ENCODE measurements around the gene TMPO. TPM values are rescaled to one million over a fixed set of nuclear protein-coding genes. Genes with fewer than 3 reads are reported as not detected.
"Not testable (repeated sequence)": the region's sequence is repeated elsewhere in the genome, so short reads cannot be mapped to it uniquely, and the experiment has no call there.

Gene TMPO
- total RNA-seq, 1 experiment from 2014 or later = 202 TPM

GRCh38 chr12:98575013-98575412 is 59.6 kb downstream of the TMPO start:
- Histone ChIP-seq H2AFZ (ENCODE audit: low read length) (no peak overlapping the region), H2BK15ac (ENCODE audit: low read depth, low read length) (no peak overlapping the region), H3K56ac (ENCODE audit: insufficient read length, low read depth, low read length) (no peak overlapping the region), H2BK12ac (ENCODE audit: insufficient read length, low read depth, low read length) (no peak overlapping the region), H2BK120ac (ENCODE audit: low read depth, low read length, poor library complexity, severe bottlenecking) (no peak overlapping the region), H3T11ph (ENCODE audit: low read length) (no peak overlapping the region), H3K14ac (ENCODE audit: insufficient read depth, low read length) (no peak overlapping the region), H3K27me3 (ENCODE audit: insufficient read depth, low read length) (no peaks in the 10 kb centered on the region), H4K91ac (ENCODE audit: insufficient read length, low read depth, low read length) (no peak overlapping the region), H3K4me2 (ENCODE audit: insufficient read depth, insufficient read length, low read length) (no peak overlapping the region), H3K27ac (ENCODE audit: insufficient read length, low read depth, low read length) (no peak overlapping the region), H2BK5ac (ENCODE audit: insufficient read length, low read length) (no peak overlapping the region), H3K79me2 (ENCODE audit: insufficient read depth, low read length) (no peaks in the 10 kb centered on the region), H4K20me1 (ENCODE audit: control insufficient read depth, insufficient read depth, insufficient read length) (no peaks in the 10 kb centered on the region), H3K4ac (ENCODE audit: low read depth, low read length) (no peak overlapping the region), H2BK20ac (ENCODE audit: low read depth, low read length, poor library complexity, severe bottlenecking) (no peak overlapping the region), H3K23me2 (ENCODE audit: insufficient read length, low read depth, low read length, poor library complexity, severe bottlenecking) (no peaks in the 10 kb centered on the region), H4K5ac (ENCODE audit: insufficient read length, low read depth, low read length) (no peak overlapping the region), H2AK5ac (ENCODE audit: insufficient read length, low read length) (no peak overlapping the region), H3K9ac (ENCODE audit: extremely low read depth, insufficient read length, low read length) (no peak overlapping the region), H3K4me1 (ENCODE audit: insufficient read depth, low read length) (no peaks in the 10 kb centered on the region), H4K8ac (replicated peaks; ENCODE audit: insufficient read length, low read depth, low read length) (no peak overlapping the region), H3K18ac (ENCODE audit: insufficient read length, low read depth, low read length) (no peak overlapping the region), H3K79me1 (ENCODE audit: insufficient read depth, low read depth, low read length, poor library complexity, severe bottlenecking) (no peaks in the 10 kb centered on the region), H3K9me3 (ENCODE audit: control insufficient read depth, low read depth, low read length) (no peaks in the 10 kb centered on the region), H3K23ac (ENCODE audit: insufficient read length, low read depth, low read length) (no peak overlapping the region)
- Mint-ChIP-seq H3K4me3 (no peak overlapping the region), H3K9me3 (no peaks in the 10 kb centered on the region), H3K27me3 (ENCODE audit: low read depth) (no peaks in the 10 kb centered on the region), H3K4me1 (no peaks in the 10 kb centered on the region), H3K36me3 (ENCODE audit: insufficient read depth in 1 of 3, low read depth in 3 of 3) (no peaks in the 10 kb centered on the region), H3K27ac (no peak overlapping the region)
- no peak for DNase-seq
- WGBS (ENCODE audit: extremely low coverage, insufficient read length, low lambda C conversion rate) = no CpG with 5 or more reads among the region's 4 CpGs
- TF ChIP-seq, protein P1, sequence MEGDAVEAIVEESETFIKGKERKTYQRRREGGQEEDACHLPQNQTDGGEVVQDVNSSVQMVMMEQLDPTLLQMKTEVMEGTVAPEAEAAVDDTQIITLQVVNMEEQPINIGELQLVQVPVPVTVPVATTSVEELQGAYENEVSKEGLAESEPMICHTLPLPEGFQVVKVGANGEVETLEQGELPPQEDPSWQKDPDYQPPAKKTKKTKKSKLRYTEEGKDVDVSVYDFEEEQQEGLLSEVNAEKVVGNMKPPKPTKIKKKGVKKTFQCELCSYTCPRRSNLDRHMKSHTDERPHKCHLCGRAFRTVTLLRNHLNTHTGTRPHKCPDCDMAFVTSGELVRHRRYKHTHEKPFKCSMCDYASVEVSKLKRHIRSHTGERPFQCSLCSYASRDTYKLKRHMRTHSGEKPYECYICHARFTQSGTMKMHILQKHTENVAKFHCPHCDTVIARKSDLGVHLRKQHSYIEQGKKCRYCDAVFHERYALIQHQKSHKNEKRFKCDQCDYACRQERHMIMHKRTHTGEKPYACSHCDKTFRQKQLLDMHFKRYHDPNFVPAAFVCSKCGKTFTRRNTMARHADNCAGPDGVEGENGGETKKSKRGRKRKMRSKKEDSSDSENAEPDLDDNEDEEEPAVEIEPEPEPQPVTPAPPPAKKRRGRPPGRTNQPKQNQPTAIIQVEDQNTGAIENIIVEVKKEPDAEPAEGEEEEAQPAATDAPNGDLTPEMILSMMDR (conservative IDR thresholded peaks at IDR 0.05) = no peak

GRCh38 chr12:98576795-98577194 is 61.4 kb downstream of the TMPO start:
- H2BK5ac ChIP-seq (ENCODE audit: insufficient read length, low read length); H3K4me3 Mint-ChIP-seq; H2AFZ ChIP-seq (ENCODE audit: low read length); H3K4me2 ChIP-seq (ENCODE audit: insufficient read depth, insufficient read length, low read length); H3K79me1 ChIP-seq (ENCODE audit: insufficient read depth, low read depth, low read length, poor library complexity, severe bottlenecking); H2BK15ac ChIP-seq (ENCODE audit: low read depth, low read length); H3K27me3 ChIP-seq (ENCODE audit: insufficient read depth, low read length); H4K8ac ChIP-seq (replicated peaks; ENCODE audit: insufficient read length, low read depth, low read length); H3T11ph ChIP-seq (ENCODE audit: low read length); H4K20me1 ChIP-seq (ENCODE audit: control insufficient read depth, insufficient read depth, insufficient read length); H3K23ac ChIP-seq (ENCODE audit: insufficient read length, low read depth, low read length); H2BK120ac ChIP-seq (ENCODE audit: low read depth, low read length, poor library complexity, severe bottlenecking); H3K9me3 Mint-ChIP-seq; H2AK5ac ChIP-seq (ENCODE audit: insufficient read length, low read length); H4K91ac ChIP-seq (ENCODE audit: insufficient read length, low read depth, low read length); DNase-seq; H3K27ac ChIP-seq (ENCODE audit: insufficient read length, low read depth, low read length); H3K18ac ChIP-seq (ENCODE audit: insufficient read length, low read depth, low read length); H3K9me3 ChIP-seq (ENCODE audit: control insufficient read depth, low read depth, low read length); H3K4me1 ChIP-seq (ENCODE audit: insufficient read depth, low read length); H2BK20ac ChIP-seq (ENCODE audit: low read depth, low read length, poor library complexity, severe bottlenecking); H3K14ac ChIP-seq (ENCODE audit: insufficient read depth, low read length); H3K56ac ChIP-seq (ENCODE audit: insufficient read length, low read depth, low read length); H3K36me3 Mint-ChIP-seq (ENCODE audit: insufficient read depth in 1 of 3, low read depth in 3 of 3); H3K27me3 Mint-ChIP-seq (ENCODE audit: low read depth); H3K4me1 Mint-ChIP-seq; H4K5ac ChIP-seq (ENCODE audit: insufficient read length, low read depth, low read length); H3K4ac ChIP-seq (ENCODE audit: low read depth, low read length); H3K79me2 ChIP-seq (ENCODE audit: insufficient read depth, low read length); H3K27ac Mint-ChIP-seq; H3K9ac ChIP-seq (ENCODE audit: extremely low read depth, insufficient read length, low read length); H2BK12ac ChIP-seq (ENCODE audit: insufficient read length, low read depth, low read length); H3K23me2 ChIP-seq (ENCODE audit: insufficient read length, low read depth, low read length, poor library complexity, severe bottlenecking): not testable (repeated sequence)
- no CpG with 5 or more reads among the region's 2 CpGs for WGBS (ENCODE audit: extremely low coverage, insufficient read length, low lambda C conversion rate)
